Trophoblast cell (in vitro differentiated cells and primary cell): Measurements from ENCODE around the gene ICOSLG.
"Not testable (repeated sequence)": the region's sequence is repeated elsewhere in the genome, so short reads cannot be mapped to it uniquely, and the experiment has no call there.

Source experiments
- DNase-seq, 2 donors: peaks; one replicate each; pipeline ENCODE4 v3.0.0-alpha.2; 2016
- H2AFZ ChIP-seq: 2 replicates; pipeline ENCODE4 v1.6.1; 2013; ENCODE audit warnings: low read length, moderate library complexity, mild to moderate bottlenecking; ENCODE audit not compliant: insufficient read depth, poor library complexity
- H2AK5ac ChIP-seq: 2 replicates; pipeline ENCODE4 v1.6.1; 2013; ENCODE audit warnings: mild to moderate bottlenecking, low read length
- H2BK120ac ChIP-seq: 2 replicates; pipeline ENCODE4 v1.6.1; 2013; ENCODE audit warnings: low read length, mild to moderate bottlenecking, moderate library complexity; ENCODE audit not compliant: insufficient read depth, poor library complexity
- H2BK12ac ChIP-seq: 2 replicates; pipeline ENCODE4 v1.6.1; 2013; ENCODE audit warnings: mild to moderate bottlenecking, low read length, moderate library complexity
- H2BK5ac ChIP-seq: 2 replicates; pipeline ENCODE4 v1.6.1; 2013; ENCODE audit warnings: low read length, low read depth, moderate library complexity, mild to moderate bottlenecking; ENCODE audit not compliant: poor library complexity
- H3K14ac ChIP-seq: 2 replicates; pipeline ENCODE4 v1.6.1; 2013; ENCODE audit warnings: mild to moderate bottlenecking, low read length
- H3K18ac ChIP-seq: 2 replicates; pipeline ENCODE4 v1.6.1; 2013; ENCODE audit warnings: mild to moderate bottlenecking, low read length
- H3K23ac ChIP-seq: 2 replicates; pipeline ENCODE4 v1.6.1; 2013; ENCODE audit warnings: low read length
- H3K27ac ChIP-seq: 2 replicates; pipeline ENCODE4 v1.5.1; 2013; ENCODE audit warnings: low read depth, mild to moderate bottlenecking, inconsistent platforms, low read length, moderate library complexity
- H3K27me3 ChIP-seq: 2 replicates; pipeline ENCODE4 v1.6.1; 2013; ENCODE audit warnings: inconsistent platforms, mild to moderate bottlenecking, low read length, moderate library complexity; ENCODE audit not compliant: insufficient read depth
- H3K36me3 ChIP-seq, 2 experiments: 1 replicate in 1 of 2; 2 replicates in 1 of 2; pipeline ENCODE4 v1.6.1; 2013; ENCODE audit warnings: low read length in 2 of 2, mild to moderate bottlenecking in 2 of 2, moderate library complexity in 1 of 2; ENCODE audit not compliant: insufficient read depth in 2 of 2, control insufficient read depth in 1 of 2
- H3K4ac ChIP-seq: 2 replicates; pipeline ENCODE4 v1.6.1; 2013; ENCODE audit warnings: low read depth, mild to moderate bottlenecking, low read length, moderate library complexity
- H3K4me1 ChIP-seq, 2 experiments: 1 replicate in 1 of 2; 2 replicates in 1 of 2; pipeline ENCODE4 v1.6.1; 2013; ENCODE audit warnings: low read length in 2 of 2, mild to moderate bottlenecking in 2 of 2, moderate library complexity in 1 of 2; ENCODE audit not compliant: insufficient read depth in 2 of 2, control insufficient read depth in 1 of 2
- H3K4me2 ChIP-seq: 2 replicates; pipeline ENCODE4 v1.6.1; 2013; ENCODE audit warnings: inconsistent platforms, mild to moderate bottlenecking, low read length, moderate library complexity
- H3K4me3 ChIP-seq: 2 replicates; pipeline ENCODE4 v1.5.1; 2013; ENCODE audit warnings: mild to moderate bottlenecking, low read depth, low read length, inconsistent platforms
- H3K79me1 ChIP-seq: one replicate; pipeline ENCODE4 v1.6.1; 2013; ENCODE audit warnings: low read length
- H3K79me2 ChIP-seq: 2 replicates; pipeline ENCODE4 v1.6.1; 2013; ENCODE audit warnings: low read length, mild to moderate bottlenecking; ENCODE audit not compliant: control insufficient read depth, insufficient read depth, poor library complexity
- H3K9ac ChIP-seq: 2 replicates; pipeline ENCODE4 v1.6.1; 2013; ENCODE audit warnings: mild to moderate bottlenecking, low read length
- H3K9me3 ChIP-seq: 2 replicates; pipeline ENCODE4 v1.6.1; 2013; ENCODE audit warnings: low read depth, mild to moderate bottlenecking, control low read depth, inconsistent platforms, low read length; ENCODE audit not compliant: insufficient read depth
- H4K12ac ChIP-seq: 2 replicates; pipeline ENCODE4 v1.6.1; 2013; ENCODE audit warnings: low read depth, mild to moderate bottlenecking, low read length, moderate library complexity
- H4K8ac ChIP-seq: 2 replicates; pipeline ENCODE4 v1.6.1; 2013; ENCODE audit warnings: low read depth, mild to moderate bottlenecking, low read length, moderate library complexity
- H4K91ac ChIP-seq: one replicate; pipeline ENCODE4 v1.6.1; 2013; ENCODE audit warnings: low read depth, mild to moderate bottlenecking, low read length, moderate library complexity
- WGBS: extraction: QIAGEN DNeasy Blood & Tissue Kit; methylation state at CpG from one replicate; pipeline ENCODE4 v1.1.7; 2013; ENCODE audit warnings: missing lambda C conversion rate; ENCODE audit not compliant: insufficient read length, insufficient coverage; ENCODE audit errors: extremely low coverage; 5-methylcytosine and 5-hydroxymethylcytosine counted together

ICOSLG gene

DNA sequence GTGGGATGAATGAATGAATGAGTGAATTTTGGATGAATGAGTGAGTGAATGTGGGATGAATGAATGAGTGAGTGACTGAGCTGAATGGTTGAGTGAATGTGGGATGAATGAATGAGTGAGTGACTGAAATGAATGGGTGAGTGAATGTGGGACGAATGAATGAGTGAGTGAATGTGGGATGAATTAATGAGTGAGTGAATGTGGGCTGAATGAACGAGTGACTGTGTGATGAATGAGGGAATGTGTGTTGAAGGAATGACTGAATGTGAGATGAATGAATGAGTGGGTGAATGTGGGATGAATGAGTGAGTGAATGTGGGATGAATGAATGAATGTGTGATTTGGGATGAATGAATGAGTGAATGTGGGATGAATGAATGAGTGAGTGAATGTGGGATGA is 28.8 kb downstream of the ICOSLG start:
- H3K79me2 ChIP-seq, DNase-seq, H3K4me2 ChIP-seq, H3K9me3 ChIP-seq, H3K79me1 ChIP-seq, H3K14ac ChIP-seq, H2AFZ ChIP-seq, H3K4me1 ChIP-seq, H3K9ac ChIP-seq, H4K8ac ChIP-seq, H2BK120ac ChIP-seq, H2AK5ac ChIP-seq, H3K18ac ChIP-seq, H3K36me3 ChIP-seq, H3K4me3 ChIP-seq, H2BK5ac ChIP-seq, H2BK12ac ChIP-seq, H3K4ac ChIP-seq, H3K27me3 ChIP-seq, H3K23ac ChIP-seq, H4K91ac ChIP-seq, H3K27ac ChIP-seq, H4K12ac ChIP-seq: not testable (repeated sequence)
- no CpG with 5 or more reads among the region's 2 CpGs for WGBS

- WGBS = no CpG with 5 or more reads among the region's 3 CpGs
- H2BK12ac ChIP-seq, H3K4me3 ChIP-seq: not testable (repeated sequence)
These were observed 29.2 kb downstream of the ICOSLG start for GRCh38 chr21:44211574-44211973.

GRCh38 chr21:44207860-44208646 is 32.7 kb downstream of the ICOSLG start:
- H3K14ac ChIP-seq, DNase-seq, H3K79me1 ChIP-seq, H3K27ac ChIP-seq, H2AFZ ChIP-seq, H3K4ac ChIP-seq, H2BK120ac ChIP-seq, H3K27me3 ChIP-seq, H3K36me3 ChIP-seq, H3K4me3 ChIP-seq, H2BK5ac ChIP-seq, H3K18ac ChIP-seq, H3K9me3 ChIP-seq, H2BK12ac ChIP-seq, H4K91ac ChIP-seq, H3K4me2 ChIP-seq, H3K4me1 ChIP-seq, H3K9ac ChIP-seq, H4K12ac ChIP-seq, H4K8ac ChIP-seq, H3K23ac ChIP-seq, H2AK5ac ChIP-seq, H3K79me2 ChIP-seq: not testable (repeated sequence)
- WGBS = no CpG with 5 or more reads among the region's 15 CpGs

More at GRCh38 chr21:44211574-44211973, 29.2 kb downstream of the ICOSLG start:
- not testable (repeated sequence) for H2AFZ ChIP-seq, H2BK5ac ChIP-seq, H2BK120ac ChIP-seq, H3K79me2 ChIP-seq, H3K27ac ChIP-seq, H3K4me2 ChIP-seq, H4K12ac ChIP-seq, H3K9ac ChIP-seq, H3K14ac ChIP-seq, H3K79me1 ChIP-seq, H2AK5ac ChIP-seq, H3K4ac ChIP-seq, H3K23ac ChIP-seq, DNase-seq, H4K8ac ChIP-seq, H3K36me3 ChIP-seq, H3K18ac ChIP-seq, H3K4me1 ChIP-seq, H3K9me3 ChIP-seq, H3K27me3 ChIP-seq, H4K91ac ChIP-seq

- H2BK12ac ChIP-seq, H3K14ac ChIP-seq, H3K9ac ChIP-seq, H2AFZ ChIP-seq, H4K12ac ChIP-seq, H3K4me1 ChIP-seq, H3K4ac ChIP-seq, H2AK5ac ChIP-seq, H3K4me3 ChIP-seq, H3K79me2 ChIP-seq, H3K4me2 ChIP-seq, H3K27me3 ChIP-seq, H3K36me3 ChIP-seq, DNase-seq, H3K18ac ChIP-seq, H2BK120ac ChIP-seq, H3K9me3 ChIP-seq, H4K91ac ChIP-seq, H3K79me1 ChIP-seq, H2BK5ac ChIP-seq, H3K27ac ChIP-seq, H4K8ac ChIP-seq, H3K23ac ChIP-seq: not testable (repeated sequence)
- no CpG with 5 or more reads among the region's 33 CpGs for WGBS
These were observed 33.8 kb downstream of the ICOSLG start for GRCh38 chr21:44206698-44207676.
